SHP77 treated with DMSO at 0.1 percent for 48 hours (cell line): ENCODE data around the gene ADCK1.
"Not testable (repeated sequence)": the region's sequence is repeated elsewhere in the genome, so short reads cannot be mapped to it uniquely, and the experiment has no call there.

ENCODE experiments used
- DNase-seq: peaks from one replicate; lab custom pipeline; 2025; lab: John Stamatoyannopoulos, UW

The ADCK1 gene

DNA sequence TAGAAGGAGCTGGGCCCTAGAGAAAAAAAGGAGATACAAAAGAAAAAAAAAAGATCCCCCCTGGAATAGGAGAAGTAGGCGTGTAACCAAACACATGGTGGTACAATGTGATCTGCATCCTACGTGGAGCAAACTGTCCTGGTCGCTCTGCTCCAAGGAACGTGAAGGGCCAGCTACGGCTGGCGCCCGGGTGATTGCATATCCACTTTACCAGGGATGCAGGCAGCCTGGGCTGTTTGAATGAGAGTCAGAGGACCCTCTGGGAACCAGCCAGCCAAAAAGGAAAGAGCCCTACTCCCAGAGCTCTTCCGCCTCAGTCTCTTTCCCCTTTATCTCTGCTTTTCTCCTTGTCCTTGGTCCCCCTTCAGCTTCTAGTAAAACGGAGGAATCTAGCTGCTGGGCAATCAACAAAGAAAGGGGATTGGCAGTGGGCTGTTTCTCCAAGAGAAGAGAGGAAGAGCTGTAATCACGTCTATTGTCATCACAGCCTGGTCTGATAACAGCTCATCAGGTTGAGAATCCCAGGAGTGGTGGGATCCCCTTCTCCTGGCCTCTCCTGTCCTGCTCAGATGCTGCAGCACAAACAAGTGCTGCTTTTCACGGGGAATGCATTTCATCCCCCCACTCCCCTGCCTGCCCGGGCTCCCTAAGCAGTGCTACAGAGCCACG is 156.0 kb downstream of the ADCK1 start:
- no peak for DNase-seq

DNA sequence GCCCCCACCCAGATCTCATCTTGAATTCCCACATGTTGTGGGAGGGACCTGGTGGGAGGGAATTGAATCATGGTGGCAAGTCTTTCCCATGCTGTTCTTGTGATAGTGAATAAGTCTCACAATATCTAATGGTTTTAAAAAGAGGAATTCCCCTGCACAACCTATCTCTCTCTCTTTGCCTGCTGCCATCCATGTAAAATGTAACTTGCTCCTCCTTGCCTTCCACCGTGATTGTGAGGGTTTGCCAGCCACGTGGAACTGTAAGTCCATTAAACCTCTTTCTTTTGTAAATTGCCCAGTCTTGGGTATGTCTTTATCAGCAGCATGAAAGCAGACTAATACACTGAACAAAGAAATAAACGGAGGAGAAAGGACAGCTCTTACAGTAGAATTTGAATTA is 159.8 kb downstream of the ADCK1 start:
- DNase-seq, result not testable (repeated sequence)

DNA sequence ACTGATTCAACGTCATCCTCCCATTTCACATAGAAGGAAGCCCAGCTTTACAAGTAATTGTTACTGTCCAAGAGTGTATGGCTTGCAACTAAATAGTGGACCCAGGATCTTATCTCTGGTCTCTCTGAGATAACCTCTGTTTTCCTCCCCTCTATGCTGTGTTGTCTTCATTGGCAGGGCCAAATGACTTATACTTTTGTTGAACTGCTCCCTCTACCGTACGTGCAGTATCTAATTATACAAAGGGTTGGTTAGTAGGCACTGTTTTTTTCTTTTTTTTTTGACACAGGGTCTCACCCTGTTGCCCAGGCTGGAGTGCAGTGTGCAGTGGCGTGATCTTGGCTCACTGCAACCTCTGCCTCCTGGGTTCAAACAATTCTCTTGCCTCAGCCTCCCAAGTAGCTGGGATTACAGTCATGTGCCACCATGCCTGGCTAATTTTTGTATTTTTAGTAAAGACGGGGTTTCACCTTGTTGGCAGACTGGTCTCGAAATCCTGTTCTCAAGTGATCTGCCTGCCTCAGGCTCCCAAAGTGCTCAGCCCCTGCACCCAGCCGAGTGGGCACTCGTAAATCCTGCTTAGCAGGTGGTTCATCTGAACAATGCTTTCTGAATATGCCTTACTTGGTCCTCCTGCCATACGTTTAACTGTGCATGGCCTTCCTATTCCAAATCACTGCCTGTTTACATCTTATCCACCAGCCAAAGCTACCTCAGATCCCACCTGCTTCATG is 162.1 kb downstream of the ADCK1 start:
- no peak for DNase-seq

DNA sequence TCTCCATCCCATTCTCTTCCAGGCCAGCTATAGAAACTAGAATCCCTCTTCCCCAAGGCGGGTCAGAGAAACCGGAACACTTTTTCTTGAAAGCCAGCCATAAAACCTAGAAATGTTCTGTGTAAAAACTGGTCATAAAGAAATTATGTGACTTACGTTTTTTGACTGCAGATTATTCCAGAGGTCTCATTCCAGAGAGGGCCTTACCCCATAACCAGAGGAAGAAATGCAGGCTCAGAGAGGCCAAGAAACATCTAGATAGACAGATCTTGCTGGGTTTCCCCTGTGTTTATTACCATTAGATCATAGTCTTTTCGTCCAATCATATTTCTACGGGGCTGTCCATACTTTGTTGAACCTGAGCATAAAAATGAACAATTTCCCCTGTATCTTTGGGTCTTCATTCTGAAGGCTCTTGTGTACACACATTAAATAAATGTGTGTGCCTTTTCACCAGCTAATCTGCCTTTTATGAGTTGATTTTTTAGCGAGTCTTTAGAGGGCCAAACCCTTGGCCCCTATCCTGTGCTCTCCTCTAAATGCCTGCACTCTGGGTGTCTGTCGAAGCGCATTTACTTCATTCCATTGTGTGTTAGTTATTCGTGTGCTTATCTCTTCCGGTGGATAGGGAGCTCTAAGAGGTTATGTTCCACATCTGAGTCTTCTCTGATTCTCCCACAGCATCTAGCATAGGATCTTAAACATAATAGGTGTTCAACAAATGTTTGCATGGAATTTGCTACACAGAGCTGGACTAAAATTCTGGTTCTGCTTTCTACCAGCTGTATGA is 163.0 kb downstream of the ADCK1 start:
- no peak for DNase-seq

DNA sequence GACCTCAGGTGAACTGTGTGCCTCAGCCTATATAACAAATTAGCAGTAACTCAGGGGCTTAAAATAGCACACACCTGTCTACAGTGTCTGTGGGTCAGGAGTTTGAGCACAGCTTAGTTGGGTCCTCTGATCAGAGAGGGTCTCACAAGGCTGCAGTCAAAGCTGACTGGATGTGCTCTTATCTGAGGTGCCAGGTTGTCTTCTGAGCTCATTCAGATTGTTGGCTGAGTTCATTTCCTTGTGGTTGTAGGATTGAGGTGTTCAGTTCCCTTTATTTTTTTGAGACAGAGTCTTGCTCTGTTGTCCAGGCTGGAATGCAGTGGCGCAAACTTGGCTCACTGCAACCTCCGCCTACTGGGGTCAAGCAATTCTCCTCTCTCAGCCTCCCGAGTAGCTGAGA is 164.7 kb downstream of the ADCK1 start:
- no peak for DNase-seq

DNA sequence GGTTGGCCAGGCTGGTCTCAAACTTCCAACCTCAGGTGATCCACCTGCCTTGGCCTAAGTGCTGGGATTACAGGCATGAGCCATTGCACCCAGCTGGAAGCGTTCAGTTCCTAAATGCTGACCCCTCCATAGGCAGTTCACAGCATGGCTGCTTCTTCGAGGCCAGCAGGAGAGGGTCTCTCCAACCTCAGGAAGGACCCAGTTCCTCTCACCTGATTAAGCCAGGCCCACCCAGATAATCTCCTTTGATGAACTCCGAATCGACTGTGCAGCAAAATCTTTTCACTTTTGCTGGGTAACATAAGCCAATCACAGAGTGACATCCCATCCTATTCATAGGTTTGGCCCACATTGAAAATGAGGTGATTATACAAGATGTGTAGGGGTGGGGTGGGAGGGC is 165.1 kb downstream of the ADCK1 start:
- DNase-seq, result no peak

DNA sequence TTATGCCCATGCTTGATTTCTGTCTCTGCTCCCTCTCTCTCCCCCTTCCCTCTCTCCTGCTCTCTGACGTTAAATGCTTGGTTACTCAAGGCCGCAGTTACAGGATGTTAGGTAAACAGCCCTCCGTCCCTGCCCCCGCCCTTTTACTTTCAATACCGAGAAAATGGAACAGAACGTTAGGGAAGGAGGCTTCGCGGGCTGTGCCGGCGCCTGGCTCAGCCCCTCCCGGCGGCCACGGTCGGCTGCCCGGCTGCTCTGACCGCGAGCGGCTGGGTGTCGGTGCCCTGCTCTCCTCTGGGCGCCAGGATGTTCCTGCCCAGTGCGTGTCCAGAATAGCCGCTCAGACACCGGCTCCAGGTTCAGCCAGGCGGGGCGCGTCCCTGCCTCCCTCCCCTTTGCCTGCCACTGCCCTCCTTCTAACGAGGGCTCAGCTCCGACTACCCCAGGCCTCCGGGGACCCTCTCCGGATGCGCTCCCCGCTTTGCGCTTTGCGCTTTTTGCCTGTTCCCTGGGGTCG is 166.1 kb downstream of the ADCK1 start:
- DNase-seq, result peak; percentile 2

DNA sequence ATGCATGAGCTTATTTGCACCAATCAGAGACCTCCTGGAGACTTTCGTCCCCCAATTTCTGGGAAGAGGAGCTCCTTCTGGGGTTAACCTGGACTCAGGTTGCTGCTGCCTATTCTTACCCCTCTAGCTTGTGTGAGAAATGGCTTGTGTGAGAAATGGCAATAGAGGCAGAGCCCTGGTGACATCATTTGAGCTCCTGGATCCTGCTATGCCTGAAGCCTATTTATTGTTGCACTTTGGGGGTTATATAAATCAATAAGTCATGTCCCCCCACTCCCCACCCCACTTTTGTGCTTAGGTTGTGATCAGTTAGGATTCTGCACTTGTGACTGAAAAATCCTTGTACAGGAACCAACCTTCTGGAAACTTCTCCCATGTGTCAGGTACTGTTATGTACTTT is 167.2 kb downstream of the ADCK1 start:
- DNase-seq, result no peak

DNA sequence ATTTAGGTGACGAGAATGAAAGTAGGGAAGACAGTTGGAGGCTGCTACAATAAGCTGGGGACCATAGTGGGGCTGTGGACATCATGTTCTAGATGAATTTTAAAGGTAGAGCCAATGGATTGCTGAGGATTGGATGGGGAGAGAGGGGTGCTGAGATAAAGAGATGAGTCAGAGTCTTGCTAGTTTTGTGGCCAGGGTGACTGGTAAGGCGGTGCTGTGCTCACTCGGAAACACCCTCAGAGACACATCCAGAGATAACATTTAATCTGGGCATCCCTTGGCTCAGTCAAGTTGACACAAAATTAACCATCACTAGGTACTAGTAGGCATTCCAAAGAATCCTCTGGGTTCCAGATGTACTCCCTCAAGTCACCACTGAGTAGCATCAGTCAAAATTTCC is 170.7 kb downstream of the ADCK1 start:
- DNase-seq, result no peak

DNA sequence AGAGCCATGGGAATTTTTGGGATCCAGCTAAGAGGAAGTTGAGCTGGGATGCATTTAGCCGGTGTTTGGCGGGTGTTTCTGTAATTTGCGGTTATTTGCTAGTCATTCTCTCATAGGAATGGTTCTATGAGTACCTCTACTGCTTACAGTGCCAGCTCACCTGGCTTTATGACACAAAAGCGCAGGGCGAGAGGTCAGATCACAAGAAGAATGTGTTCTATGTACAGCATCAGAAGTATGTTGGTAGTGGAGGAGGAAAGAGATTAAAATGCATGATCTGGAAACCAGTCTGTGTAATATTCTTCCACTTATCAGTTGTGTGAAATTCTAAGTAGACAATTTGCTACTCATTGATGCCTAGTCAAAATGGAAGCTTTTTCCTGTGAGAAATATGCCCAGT is 173.3 kb downstream of the ADCK1 start:
- no peak for DNase-seq

DNA sequence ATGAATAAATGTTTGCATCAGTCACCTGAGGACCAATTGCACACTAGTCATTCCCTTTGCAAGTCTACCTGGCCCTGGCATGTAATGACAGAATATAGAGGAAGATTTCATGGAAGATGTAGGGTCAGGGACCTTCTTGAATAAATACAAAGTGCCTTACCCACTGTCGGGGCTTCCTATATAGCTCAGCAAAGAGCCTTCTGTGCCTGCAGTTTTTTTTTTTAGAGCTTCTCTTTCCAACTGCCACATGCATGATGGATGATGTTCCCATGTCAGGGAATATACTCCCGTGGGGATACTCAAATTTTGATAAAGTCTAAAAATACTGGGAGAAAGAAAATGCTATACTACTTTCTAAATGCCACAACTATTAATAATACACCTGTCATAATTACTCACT is 176.7 kb downstream of the ADCK1 start:
- no peak for DNase-seq

DNA sequence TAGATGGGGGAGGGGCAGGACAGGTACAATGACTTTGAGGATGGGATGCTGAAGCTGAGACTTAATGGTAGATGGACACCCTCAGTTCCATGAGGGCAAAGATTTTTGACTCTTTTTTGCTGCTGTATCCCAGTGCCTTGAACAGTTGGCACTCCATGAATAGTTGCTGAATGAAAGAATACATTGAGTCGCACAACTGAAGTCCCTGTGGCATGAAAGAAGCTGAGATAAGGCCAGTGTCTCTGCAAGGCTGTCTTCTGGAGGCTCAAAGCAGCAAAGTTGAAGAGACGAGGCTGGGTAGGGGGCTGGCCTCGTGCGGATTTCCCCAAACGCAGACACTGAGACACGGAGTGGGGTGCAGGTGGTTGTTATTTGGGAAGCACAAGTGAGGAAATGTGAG is 179.3 kb downstream of the ADCK1 start:
- no peak for DNase-seq

DNA sequence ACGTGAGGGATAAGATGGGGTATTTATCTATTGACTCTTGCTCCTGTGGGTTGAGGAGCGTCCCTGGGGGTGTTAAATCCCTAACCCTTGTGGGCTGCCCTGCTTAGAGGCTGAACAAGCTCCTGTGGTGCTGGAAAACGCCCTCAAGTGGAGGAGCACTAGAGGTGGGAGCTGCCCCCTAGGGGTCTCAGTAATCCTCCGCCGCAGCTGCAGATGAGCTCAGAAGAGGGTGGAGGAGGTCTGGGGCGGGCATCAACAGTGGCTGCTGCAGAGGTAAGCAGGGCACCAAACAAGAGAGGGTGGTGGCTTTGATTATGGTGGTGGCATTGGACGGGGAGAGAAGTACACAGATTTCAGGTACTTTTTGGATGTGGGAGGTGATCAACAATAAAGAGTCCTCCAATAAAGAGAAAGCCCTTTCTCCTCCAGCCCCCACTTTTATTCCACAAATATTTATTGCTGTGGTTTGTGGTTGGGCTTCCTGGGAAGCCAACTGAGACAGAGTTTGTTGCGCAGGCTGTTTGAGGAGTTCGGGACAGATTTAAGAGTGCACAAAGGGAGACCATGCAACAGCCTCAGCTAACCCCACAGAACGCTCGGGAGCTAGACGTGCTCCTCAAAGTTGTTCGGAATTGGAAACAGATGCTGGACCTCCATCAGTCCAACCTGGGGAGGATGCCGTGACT is 179.9 kb downstream of the ADCK1 start:
- no peak for DNase-seq

DNA sequence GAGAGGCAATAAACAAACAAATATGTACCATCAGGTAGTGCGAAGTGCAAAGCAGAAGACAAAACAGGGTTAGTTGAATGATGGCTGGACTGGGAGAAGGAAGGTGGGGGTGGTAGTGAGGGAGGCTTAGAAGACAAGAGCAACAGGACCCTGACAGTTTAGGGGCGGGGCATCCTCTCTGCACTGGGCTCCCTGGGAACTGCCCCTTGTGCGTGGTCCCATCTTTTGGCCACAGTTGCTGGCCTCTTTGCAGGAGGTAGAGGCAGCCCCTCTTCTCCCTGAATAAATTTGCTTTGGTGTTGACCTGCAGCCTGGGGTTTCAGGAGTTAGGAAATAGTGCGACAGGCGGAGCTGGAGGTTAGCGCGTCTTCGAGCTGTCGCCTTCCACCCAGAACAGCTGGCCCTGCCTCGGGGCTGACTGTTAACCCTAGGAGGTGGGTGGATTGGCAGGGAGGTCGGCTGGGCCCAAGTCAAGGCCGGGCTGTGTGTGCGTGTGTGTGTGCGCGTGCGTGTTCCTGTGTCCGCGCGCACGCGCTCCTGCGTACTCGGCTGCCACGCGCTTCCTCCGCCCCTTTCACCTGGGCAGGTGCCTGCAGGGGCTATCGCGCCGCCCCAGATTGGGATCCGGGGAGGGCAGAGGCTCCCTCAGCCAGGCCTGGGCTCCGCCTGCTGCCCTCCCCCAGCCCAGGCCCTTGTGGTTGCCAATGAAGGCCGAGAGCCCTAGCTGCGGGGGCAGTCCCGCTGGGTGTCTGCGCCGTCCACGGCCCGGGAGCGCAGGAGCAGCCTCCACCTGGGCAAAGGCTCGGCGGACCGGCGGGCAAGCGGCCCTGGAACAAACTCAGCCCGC is 180.8 kb downstream of the ADCK1 start:
- DNase-seq, result no peak
